Measurements from ENCODE around the gene GNLY. TPM values are rescaled to one million over a fixed set of nuclear protein-coding genes. Genes with fewer than 3 reads are reported as not detected.
A peak's percentile ranks its signal among the peaks of the same experiment; 100 is the strongest.

Gene GNLY
- total and polyA plus RNA-seq, 2 of the 13 experiments (the other 11 are each of a cell fraction or from before 2014, with no cell fraction given): not detected

DNA sequence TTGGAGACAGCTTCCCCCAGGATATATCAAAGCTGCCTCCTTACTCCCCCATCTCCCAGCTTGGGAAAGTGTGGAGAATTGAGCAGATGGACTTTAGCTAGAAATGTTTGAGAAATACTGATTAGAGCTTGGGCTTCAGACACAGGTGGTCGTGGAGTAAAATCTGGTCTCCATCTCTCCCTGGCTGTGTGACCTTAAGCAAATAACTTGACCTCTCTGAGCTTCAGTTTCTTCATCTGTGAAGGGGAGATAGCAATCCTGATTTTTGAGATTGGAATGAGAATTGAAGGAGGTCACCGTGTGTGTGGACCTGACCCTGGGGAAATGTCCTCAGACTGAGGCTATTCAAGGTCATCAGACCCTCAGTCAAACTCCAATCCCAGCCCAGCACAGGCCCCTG is 3.6 kb downstream of the GNLY start:
- CTCF ChIA-PET (ENCODE audit: low intra/inter-chr PET ratio, low total read pairs): no interaction called here
- H3K27me3 ChIP-seq (ENCODE audit: control insufficient read depth in 1 of 2, insufficient read depth in 2 of 2, low read length in 2 of 2): peaks cover 11 to 56% of the 10 kb centered on the region in 2 experiments; a peak in 3 of 5 replicates
- H3K4me1 ChIP-seq (ENCODE audit: insufficient read depth, low read length): no peaks in the 10 kb centered on the region
- TF ChIP-seq HMGA1 (CRISPR knock-in tag; conservative IDR thresholded peaks at IDR 0.05) (no peak), IKZF4 (CRISPR knock-in tag; IDR thresholded peaks at IDR 0.05; ENCODE audit: borderline replicate concordance, low read depth, not compliant biosample characterization) (no peak), ZMYM3 (CRISPR knock-in tag; IDR thresholded peaks at IDR 0.05) (peak; percentile 55; the same call in 1 of the 2 replicates), FIP1L1 (IDR thresholded peaks at IDR 0.05; ENCODE audit: borderline replicate concordance, insufficient read depth, low read depth, low read length) (no peak), ZFP82 (CRISPR knock-in tag; IDR thresholded peaks at IDR 0.05; ENCODE audit: borderline replicate concordance) (no peak), REPIN1 (CRISPR knock-in tag; IDR thresholded peaks at IDR 0.05; ENCODE audit: borderline replicate concordance, low read depth) (no peak), CBFB (CRISPR knock-in tag; IDR thresholded peaks at IDR 0.05) (no peak), REL (CRISPR knock-in tag; conservative IDR thresholded peaks at IDR 0.05) (no peak), HOXA9 (CRISPR knock-in tag; IDR thresholded peaks at IDR 0.05; ENCODE audit: borderline replicate concordance) (no peak), MBNL3 (CRISPR knock-in tag; conservative IDR thresholded peaks at IDR 0.05) (no peak), CHCHD3 (CRISPR knock-in tag; IDR thresholded peaks at IDR 0.05) (no peak), NFRKB (IDR thresholded peaks at IDR 0.05) (no peak), TCF7L2 (IDR thresholded peaks at IDR 0.05; ENCODE audit: low read depth, low read length) (no peak), ZSCAN21 (CRISPR knock-in tag; IDR thresholded peaks at IDR 0.05; ENCODE audit: borderline replicate concordance) (no peak), ZNF768 (CRISPR knock-in tag; IDR thresholded peaks at IDR 0.05) (peak; percentile 82), ZNF7 (CRISPR knock-in tag; IDR thresholded peaks at IDR 0.05) (no peak)
- 5% methylated on average over 2 of the region's 2 CpGs for WGBS (ENCODE audit: low lambda C conversion rate)
- H3K27ac ChIP-seq (ENCODE audit: extremely low read length, insufficient read depth, low read length): no peak overlapping the region
- no peaks in the 10 kb centered on the region for H4K20me1 ChIP-seq (ENCODE audit: insufficient read depth, low read length)
- no peak overlapping the region for H2AFZ ChIP-seq (ENCODE audit: low read length)
- no peaks in the 10 kb centered on the region for H3K79me2 ChIP-seq (ENCODE audit: insufficient read depth, low read length)
- DNase-seq (ENCODE audit: low spot score) (no peak), FAIRE-seq (no peak), ATAC-seq (no peak)
- POLR2A ChIA-PET: no interaction called here
- H3K36me3 ChIP-seq (replicated peaks in 1 of 2; ENCODE audit: control insufficient read depth in 1 of 2, insufficient read depth in 2 of 2, low read length in 2 of 2): no peaks in the 10 kb centered on the region
- H3K4me2 ChIP-seq (ENCODE audit: low read depth, low read length): peak overlapping the region; percentile 14; the same call in 1 of the 2 replicates
- H3K4me3 ChIP-seq (replicated peaks in 1 of 3; ENCODE audit: insufficient read depth in 1 of 3, low read depth in 2 of 3, low read length in 3 of 3): no peak overlapping the region
- no peaks in the 10 kb centered on the region for H3K9me3 ChIP-seq (ENCODE audit: low read length)
- in situ Hi-C loops (cut with HindIII; ENCODE audit: extremely low pct_ligation_motif_present, low pct_unique_long_range_greater_than_20kb) (no loop called here), intact Hi-C loops (cut with micrococcal nuclease; ENCODE audit: unreplicated experiment) (no loop called here)
- no TSS peak for BruUV-seq (replicated peaks)
- H3K9ac ChIP-seq (ENCODE audit: insufficient read depth, low read depth, low read length): no peak overlapping the region
